KMS-11 (cell line): ENCODE data around the gene REPS1.

ENCODE experiments used
- H2AFZ ChIP-seq: fragments of 200-600 bp; sonication (generic); 2 replicates; pipeline ENCODE4 v1.6.1; 2016; ENCODE audit warnings: antibody characterized with exemption, mixed run types, low read depth
- H3K27ac ChIP-seq: fragments of 200-600 bp; sonication (generic); 2 replicates; pipeline ENCODE4 v1.6.1; 2016; ENCODE audit warnings: mild to moderate bottlenecking, mixed run types
- H3K27me3 ChIP-seq: fragments of 200-600 bp; sonication (generic); 2 replicates; pipeline ENCODE4 v1.6.1; 2017; ENCODE audit warnings: mild to moderate bottlenecking, low read depth, mixed run types, moderate library complexity; ENCODE audit not compliant: insufficient read depth
- H3K36me3 ChIP-seq: fragments of 200-600 bp; sonication (generic); 2 replicates; pipeline ENCODE4 v1.6.1; 2017; ENCODE audit warnings: mild to moderate bottlenecking, mixed run types; ENCODE audit not compliant: insufficient read depth
- H3K4me1 ChIP-seq: fragments of 200-600 bp; sonication (generic); 2 replicates; pipeline ENCODE4 v1.6.1; 2016; ENCODE audit warnings: mild to moderate bottlenecking, low read depth, mixed run types; ENCODE audit not compliant: poor library complexity, severe bottlenecking
- H3K4me2 ChIP-seq: fragments of 200-600 bp; sonication (generic); 2 replicates; pipeline ENCODE4 v1.7.0; 2016; ENCODE audit warnings: mild to moderate bottlenecking, mixed run types
- H3K4me3 ChIP-seq: fragments of 200-600 bp; sonication (generic); IDR thresholded peaks from 2 replicates; pipeline ENCODE4 v1.6.1; 2017; ENCODE audit warnings: low read depth, low read length, mixed read lengths; ENCODE audit not compliant: insufficient read depth
- H3K79me2 ChIP-seq: fragments of 200-600 bp; sonication (generic); 2 replicates; pipeline ENCODE4 v1.6.1; 2016; ENCODE audit warnings: low read depth, mixed run types; ENCODE audit not compliant: insufficient read depth
- H3K9ac ChIP-seq: fragments of 200-600 bp; sonication (generic); 2 replicates; pipeline ENCODE4 v1.6.1; 2016; ENCODE audit warnings: mild to moderate bottlenecking, mixed run types
- H4K20me1 ChIP-seq: fragments of 200-600 bp; sonication (generic); 2 replicates; pipeline ENCODE4 v1.6.1; 2016; ENCODE audit warnings: mild to moderate bottlenecking, mixed run types; ENCODE audit not compliant: insufficient read depth
- CTCF ChIP-seq: fragments of 200-600 bp; sonication (generic); conservative IDR thresholded peaks from 2 replicates; pipeline ENCODE4 v1.6.1; 2017; ENCODE audit warnings: low read depth, mild to moderate bottlenecking, antibody characterized with exemption, low read length, moderate library complexity, mixed read lengths

Gene REPS1

GRCh38 chr6:138909511-138909910 is 78.5 kb downstream of the REPS1 start:
- H3K4me2 ChIP-seq = no peak overlapping the region
- no peak overlapping the region for H3K9ac ChIP-seq
- H3K27me3 ChIP-seq = no peaks in the 10 kb centered on the region
- no peak overlapping the region for H2AFZ ChIP-seq
- H3K27ac ChIP-seq = no peak overlapping the region
- TF ChIP-seq CTCF = no peak
- no peaks in the 10 kb centered on the region for H3K79me2 ChIP-seq
- 0 out of 2 replicates have a peak, but pooled peaks cover 4% of the 10 kb centered on the region for H3K36me3 ChIP-seq
- H4K20me1 ChIP-seq = no peaks in the 10 kb centered on the region
- no peaks in the 10 kb centered on the region for H3K4me1 ChIP-seq
- H3K4me3 ChIP-seq = no peak overlapping the region

GRCh38 chr6:138907167-138907566 is 80.9 kb downstream of the REPS1 start:
- no peak overlapping the region for H3K4me2 ChIP-seq
- no peak overlapping the region for H3K4me3 ChIP-seq
- H4K20me1 ChIP-seq = no peaks in the 10 kb centered on the region
- H2AFZ ChIP-seq = no peak overlapping the region
- H3K27me3 ChIP-seq = no peaks in the 10 kb centered on the region
- no peaks in the 10 kb centered on the region for H3K4me1 ChIP-seq
- H3K27ac ChIP-seq = no peak overlapping the region
- no peak for TF ChIP-seq CTCF
- no peaks in the 10 kb centered on the region for H3K79me2 ChIP-seq
- no peak overlapping the region for H3K9ac ChIP-seq
- 0 out of 2 replicates have a peak, but pooled peaks cover 4% of the 10 kb centered on the region for H3K36me3 ChIP-seq

- no peak overlapping the region for H3K9ac ChIP-seq
- no peaks in the 10 kb centered on the region for H3K27me3 ChIP-seq
- H4K20me1 ChIP-seq = no peaks in the 10 kb centered on the region
- no peaks in the 10 kb centered on the region for H3K4me1 ChIP-seq
- H3K79me2 ChIP-seq = no peaks in the 10 kb centered on the region
- no peak overlapping the region for H3K4me2 ChIP-seq
- H3K27ac ChIP-seq = no peak overlapping the region
- no peaks in the 10 kb centered on the region for H3K36me3 ChIP-seq
- TF ChIP-seq CTCF = no peak
- H2AFZ ChIP-seq = no peak overlapping the region
- no peak overlapping the region for H3K4me3 ChIP-seq
Observed at GRCh38 chr6:138897031-138897430, 91.0 kb downstream of the REPS1 start.

GRCh38 chr6:138896104-138896756 is 91.8 kb downstream of the REPS1 start:
- H3K4me1 ChIP-seq = no peaks in the 10 kb centered on the region
- H3K4me3 ChIP-seq = no peak overlapping the region
- no peaks in the 10 kb centered on the region for H3K27me3 ChIP-seq

More at GRCh38 chr6:138896104-138896756, 91.8 kb downstream of the REPS1 start:
- Histone ChIP-seq H3K27ac (no peak overlapping the region), H4K20me1 (no peaks in the 10 kb centered on the region), H3K79me2 (no peaks in the 10 kb centered on the region), H3K9ac (no peak overlapping the region), H3K4me2 (no peak overlapping the region), H3K36me3 (no peaks in the 10 kb centered on the region), H2AFZ (no peak overlapping the region)
- no peak for TF ChIP-seq CTCF
